ENCODE results near the gene PHTF2. TPM values are rescaled to one million over a fixed set of nuclear protein-coding genes. Genes with fewer than 3 reads are reported as not detected.

PHTF2 gene
- total and polyA plus RNA-seq, 2 donors (not counting 3 experiments of a cell fraction or from before 2014, with no cell fraction given), result 13.3 to 21.4 TPM

GRCh38 chr7:77799078-77799964 lies 748 bp downstream of the PHTF2 start:
- H3K27me3 ChIP-seq (ENCODE audit: control insufficient read depth in 2 of 2, insufficient read depth in 2 of 2, low read length in 2 of 2), result no peaks in the 10 kb centered on the region
- no TSS peak for BruUV-seq (replicated peaks)
- peak overlapping the region; percentile 81 for H3K9ac ChIP-seq (replicated peaks; ENCODE audit: extremely low read depth, insufficient read depth, low read length)
- POLR2A ChIA-PET, result interaction anchor here (1.4 to 1.6 kb wide), 2 partner anchors 12 to 104 kb away, joined by 4 to 5 read pairs; partner anchors contain the start of gene RSBN1L
- H3K36me3 ChIP-seq (ENCODE audit: control insufficient read depth in 2 of 2, extremely low read depth in 1 of 2, insufficient read depth in 2 of 2, low read length in 2 of 2), result no peaks in the 10 kb centered on the region
- H3K27ac ChIP-seq (ENCODE audit: insufficient read depth, low read depth, low read length), result peak overlapping the region; percentile 52
- DNase-seq (ENCODE audit: low read depth, low spot score), result peak; percentile 61
- peaks cover 32% of the 10 kb centered on the region for H3K4me1 ChIP-seq (ENCODE audit: control insufficient read depth, extremely low read depth, insufficient read depth, low read length)
- peak overlapping the region; percentile 70 to 92 (median 90) for H3K4me3 ChIP-seq (replicated peaks in 1 of 3; ENCODE audit: insufficient read depth in 1 of 3, low read depth in 1 of 3, low read length in 3 of 3)
- H3K79me2 ChIP-seq (ENCODE audit: control insufficient read depth, insufficient read depth, low read length), result peaks cover 45% of the 10 kb centered on the region
- no peaks in the 10 kb centered on the region for H3K9me3 ChIP-seq (replicated peaks; ENCODE audit: control insufficient read depth, insufficient read depth, low read length)
- CTCF ChIA-PET, result interaction anchor here (0.8 to 2.1 kb wide), 8 partner anchors 11 to 240 kb away, joined by 3 to 11 read pairs (median 3); no protein-coding TSS in a partner anchor
- H4K20me1 ChIP-seq (replicated peaks; ENCODE audit: control insufficient read depth, extremely low read depth, insufficient read depth, low read length), result no peaks in the 10 kb centered on the region
- TF ChIP-seq JUN (IDR thresholded peaks at IDR 0.05; ENCODE audit: borderline replicate concordance, insufficient read depth, insufficient read length, low read depth) (no peak), GATA2 (IDR thresholded peaks at IDR 0.05; ENCODE audit: insufficient read depth, insufficient read length, low read depth, low read length) (no peak), CTCF (IDR thresholded peaks at IDR 0.05; ENCODE audit: extremely low read depth in 1 of 2, insufficient read depth in 1 of 2, low read depth in 1 of 2, low read length in 2 of 2) (no peak), MYC (IDR thresholded peaks at IDR 0.05; ENCODE audit: low read depth, low read length) (no peak), EZH2 (IDR thresholded peaks at IDR 0.05; ENCODE audit: borderline replicate concordance, low read depth, low read length, severe bottlenecking) (no peak), POLR2AphosphoS5 (IDR thresholded peaks at IDR 0.05; ENCODE audit: insufficient read depth, low read depth, low read length) (no peak), FOS (IDR thresholded peaks at IDR 0.05; ENCODE audit: borderline replicate concordance, insufficient read depth, low read length) (no peak), MAX (IDR thresholded peaks at IDR 0.05; ENCODE audit: insufficient read depth, insufficient read length) (no peak), POLR2A (IDR thresholded peaks at IDR 0.05; ENCODE audit: low read depth, low read length) (no peak)
- no peak for FAIRE-seq
- no peaks in the 10 kb centered on the region for H3K9me1 ChIP-seq (replicated peaks; ENCODE audit: control insufficient read depth, extremely low read depth, insufficient read depth, low read length)
- peak overlapping the region; percentile 92 for H3K4me2 ChIP-seq (ENCODE audit: insufficient read depth, low read length)
- intact Hi-C loops (cut with micrococcal nuclease) (loop anchor here (2.0 to 5.0 kb wide), 3 partner anchors 102 to 262 kb away; partner anchors contain the start of genes PTPN12 and RSBN1L), dilution Hi-C loops (cut with MboI; ENCODE audit: extremely low pct_ligation_motif_present, low sequenced_read_pairs) (no loop called here)
- peak overlapping the region; percentile 89 for H2AFZ ChIP-seq (ENCODE audit: low read depth, low read length)
